ENCODE data around the gene AHRR. TPM values are rescaled to one million over a fixed set of nuclear protein-coding genes. Genes with fewer than 3 reads are reported as not detected.

Gene AHRR
- total RNA-seq, 1 experiment from 2014 or later = 2.2 TPM

DNA sequence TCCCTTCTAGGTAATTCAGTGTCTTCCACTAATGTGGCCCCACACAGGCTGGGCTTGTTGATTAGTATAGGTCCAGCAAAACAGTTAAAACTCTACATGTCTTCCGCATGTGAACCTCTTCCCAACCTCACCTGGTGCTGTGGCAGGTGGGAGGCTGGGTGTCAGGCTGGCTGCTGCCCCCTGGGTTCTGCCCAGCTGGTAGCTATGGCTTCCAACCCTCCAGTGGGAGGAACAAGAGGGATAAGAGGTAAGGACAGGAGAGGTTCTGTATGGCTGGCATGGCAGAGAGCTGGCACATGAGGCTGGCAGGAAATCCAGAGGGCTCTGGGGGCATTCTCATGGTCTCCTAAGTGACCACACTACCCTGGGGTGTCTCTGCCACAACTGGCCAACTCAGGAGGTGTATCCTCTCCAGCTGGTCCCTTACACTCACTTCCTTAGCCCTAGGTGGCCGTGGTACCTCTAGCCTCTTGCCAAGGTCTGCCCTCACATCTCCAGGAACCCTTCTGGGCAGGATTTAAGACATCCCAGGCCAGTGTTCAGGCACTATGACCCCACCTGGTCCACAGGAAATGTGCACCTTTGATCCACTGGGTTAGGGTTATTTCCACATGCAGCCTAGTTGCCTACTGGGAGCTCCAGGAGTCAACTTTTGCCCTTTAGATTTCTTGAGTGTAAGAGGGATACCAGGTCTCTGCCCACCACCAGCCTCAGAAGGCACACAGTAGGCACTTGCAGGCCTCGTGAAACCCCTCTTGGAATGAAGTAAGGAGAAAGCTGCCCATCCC, 41.7 kb downstream of the AHRR start:
- H3K9ac ChIP-seq (ENCODE audit: extremely low read depth, insufficient read length, low read length) = no peak overlapping the region
- H3K27ac Mint-ChIP-seq = no peak overlapping the region
- H3K27me3 Mint-ChIP-seq (ENCODE audit: low read depth) = peaks cover 17% of the 10 kb centered on the region
- no peak overlapping the region; the same call in 1 of the 2 replicates for H3K14ac ChIP-seq (ENCODE audit: insufficient read depth, low read length)
- H3K4me1 ChIP-seq (ENCODE audit: insufficient read depth, low read length) = no peaks in the 10 kb centered on the region
- peaks cover 0 to 5% of the 10 kb centered on the region in 2 experiments; a peak in 1 of 5 replicates for H3K9me3 Mint-ChIP-seq
- no peak overlapping the region for H3K4me2 ChIP-seq (ENCODE audit: insufficient read depth, insufficient read length, low read length)
- no peak overlapping the region for H3K23ac ChIP-seq (ENCODE audit: insufficient read length, low read depth, low read length)
- H2AK5ac ChIP-seq (ENCODE audit: insufficient read length, low read length) = no peak overlapping the region
- no peak overlapping the region for H4K5ac ChIP-seq (ENCODE audit: insufficient read length, low read depth, low read length)
- H3K4me1 Mint-ChIP-seq = peaks cover 10 to 12% of the 10 kb centered on the region in 2 experiments
- no peak overlapping the region for H4K91ac ChIP-seq (ENCODE audit: insufficient read length, low read depth, low read length)
- no peak overlapping the region for H2BK120ac ChIP-seq (ENCODE audit: low read depth, low read length, poor library complexity, severe bottlenecking)
- no peak overlapping the region for H2BK5ac ChIP-seq (ENCODE audit: insufficient read length, low read length)
- H3K27ac ChIP-seq (ENCODE audit: insufficient read length, low read depth, low read length) = no peak overlapping the region
- no peak overlapping the region for H2BK15ac ChIP-seq (ENCODE audit: low read depth, low read length)
- no peak overlapping the region for H2AFZ ChIP-seq (ENCODE audit: low read length)
- no peaks in the 10 kb centered on the region for H3K23me2 ChIP-seq (ENCODE audit: insufficient read length, low read depth, low read length, poor library complexity, severe bottlenecking)
- H3K18ac ChIP-seq (ENCODE audit: insufficient read length, low read depth, low read length) = no peak overlapping the region
- H3K36me3 Mint-ChIP-seq (ENCODE audit: insufficient read depth in 1 of 3, low read depth in 3 of 3) = no peaks in the 10 kb centered on the region
- TF ChIP-seq, protein P1, sequence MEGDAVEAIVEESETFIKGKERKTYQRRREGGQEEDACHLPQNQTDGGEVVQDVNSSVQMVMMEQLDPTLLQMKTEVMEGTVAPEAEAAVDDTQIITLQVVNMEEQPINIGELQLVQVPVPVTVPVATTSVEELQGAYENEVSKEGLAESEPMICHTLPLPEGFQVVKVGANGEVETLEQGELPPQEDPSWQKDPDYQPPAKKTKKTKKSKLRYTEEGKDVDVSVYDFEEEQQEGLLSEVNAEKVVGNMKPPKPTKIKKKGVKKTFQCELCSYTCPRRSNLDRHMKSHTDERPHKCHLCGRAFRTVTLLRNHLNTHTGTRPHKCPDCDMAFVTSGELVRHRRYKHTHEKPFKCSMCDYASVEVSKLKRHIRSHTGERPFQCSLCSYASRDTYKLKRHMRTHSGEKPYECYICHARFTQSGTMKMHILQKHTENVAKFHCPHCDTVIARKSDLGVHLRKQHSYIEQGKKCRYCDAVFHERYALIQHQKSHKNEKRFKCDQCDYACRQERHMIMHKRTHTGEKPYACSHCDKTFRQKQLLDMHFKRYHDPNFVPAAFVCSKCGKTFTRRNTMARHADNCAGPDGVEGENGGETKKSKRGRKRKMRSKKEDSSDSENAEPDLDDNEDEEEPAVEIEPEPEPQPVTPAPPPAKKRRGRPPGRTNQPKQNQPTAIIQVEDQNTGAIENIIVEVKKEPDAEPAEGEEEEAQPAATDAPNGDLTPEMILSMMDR (conservative IDR thresholded peaks at IDR 0.05) = no peak
- no peaks in the 10 kb centered on the region for H3K27me3 ChIP-seq (ENCODE audit: insufficient read depth, low read length)
- H3T11ph ChIP-seq (ENCODE audit: low read length) = no peak overlapping the region
- H3K56ac ChIP-seq (ENCODE audit: insufficient read length, low read depth, low read length) = no peak overlapping the region
- no peaks in the 10 kb centered on the region for H3K79me1 ChIP-seq (ENCODE audit: insufficient read depth, low read depth, low read length, poor library complexity, severe bottlenecking)
- H4K8ac ChIP-seq (replicated peaks; ENCODE audit: insufficient read length, low read depth, low read length) = no peak overlapping the region
- no peak overlapping the region for H2BK20ac ChIP-seq (ENCODE audit: low read depth, low read length, poor library complexity, severe bottlenecking)
- H2BK12ac ChIP-seq (ENCODE audit: insufficient read length, low read depth, low read length) = no peak overlapping the region
- WGBS (ENCODE audit: extremely low coverage, insufficient read length, low lambda C conversion rate) = no CpG with 5 or more reads among the region's 3 CpGs
- no peak overlapping the region for H3K4me3 Mint-ChIP-seq
- no peaks in the 10 kb centered on the region for H4K20me1 ChIP-seq (ENCODE audit: control insufficient read depth, insufficient read depth, insufficient read length)
- DNase-seq = no peak
- H3K4ac ChIP-seq (ENCODE audit: low read depth, low read length) = no peak overlapping the region; the same call in 1 of the 2 replicates
- no peaks in the 10 kb centered on the region for H3K9me3 ChIP-seq (ENCODE audit: control insufficient read depth, low read depth, low read length)
- H3K79me2 ChIP-seq (ENCODE audit: insufficient read depth, low read length) = no peaks in the 10 kb centered on the region
